ES-I3 (cell line): Measurements from ENCODE around the gene FGF19.

Experiments
- H3K36me3 ChIP-seq: 2 replicates; pipeline ENCODE4 v1.6.1; 2013; ENCODE audit warnings: mild to moderate bottlenecking, low read length, control low read depth, moderate library complexity; ENCODE audit not compliant: insufficient read depth
- H3K4me1 ChIP-seq: 2 replicates; pipeline ENCODE4 v1.6.1; 2013; ENCODE audit warnings: mild to moderate bottlenecking, control low read depth, low read length; ENCODE audit not compliant: insufficient read depth
- H3K9ac ChIP-seq: 2 replicates; pipeline ENCODE4 v1.6.1; 2013; ENCODE audit warnings: low read depth, mild to moderate bottlenecking, low read length, moderate library complexity
- H3K9me3 ChIP-seq: 2 replicates; pipeline ENCODE4 v1.6.1; 2013; ENCODE audit warnings: mild to moderate bottlenecking, low read length, moderate library complexity; ENCODE audit not compliant: control insufficient read depth, insufficient read depth

The FGF19 gene

GRCh38 chr11:69654660-69655478 is 49.0 kb downstream of the FGF19 start:
- Histone ChIP-seq H3K36me3 (peaks cover 11% of the 10 kb centered on the region), H3K4me1 (peaks cover 17% of the 10 kb centered on the region), H3K9me3 (no peaks in the 10 kb centered on the region), H3K9ac (no peak overlapping the region)

- H3K9ac ChIP-seq, result no peak overlapping the region
- peaks cover 17% of the 10 kb centered on the region for H3K4me1 ChIP-seq
- H3K36me3 ChIP-seq, result peaks cover 15% of the 10 kb centered on the region
- H3K9me3 ChIP-seq, result no peaks in the 10 kb centered on the region
These were observed 49.7 kb downstream of the FGF19 start for GRCh38 chr11:69654001-69654659.

DNA sequence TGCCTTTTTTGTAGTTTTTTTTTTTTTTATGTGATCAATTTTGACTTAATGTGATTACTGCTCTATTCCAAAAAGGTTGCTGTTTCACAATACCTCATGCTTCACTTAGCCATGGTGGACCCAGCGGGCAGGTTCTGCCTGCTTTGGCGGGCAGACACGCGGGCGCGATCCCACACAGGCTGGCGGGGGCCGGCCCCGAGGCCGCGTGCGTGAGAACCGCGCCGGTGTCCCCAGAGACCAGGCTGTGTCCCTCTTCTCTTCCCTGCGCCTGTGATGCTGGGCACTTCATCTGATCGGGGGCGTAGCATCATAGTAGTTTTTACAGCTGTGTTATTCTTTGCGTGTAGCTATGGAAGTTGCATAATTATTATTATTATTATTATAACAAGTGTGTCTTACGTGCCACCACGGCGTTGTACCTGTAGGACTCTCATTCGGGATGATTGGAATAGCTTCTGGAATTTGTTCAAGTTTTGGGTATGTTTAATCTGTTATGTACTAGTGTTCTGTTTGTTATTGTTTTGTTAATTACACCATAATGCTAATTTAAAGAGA is 50.3 kb downstream of the FGF19 start:
- peaks cover 13% of the 10 kb centered on the region for H3K4me1 ChIP-seq
- no peaks in the 10 kb centered on the region for H3K9me3 ChIP-seq
- no peak overlapping the region for H3K9ac ChIP-seq
- peaks cover 15% of the 10 kb centered on the region for H3K36me3 ChIP-seq

DNA sequence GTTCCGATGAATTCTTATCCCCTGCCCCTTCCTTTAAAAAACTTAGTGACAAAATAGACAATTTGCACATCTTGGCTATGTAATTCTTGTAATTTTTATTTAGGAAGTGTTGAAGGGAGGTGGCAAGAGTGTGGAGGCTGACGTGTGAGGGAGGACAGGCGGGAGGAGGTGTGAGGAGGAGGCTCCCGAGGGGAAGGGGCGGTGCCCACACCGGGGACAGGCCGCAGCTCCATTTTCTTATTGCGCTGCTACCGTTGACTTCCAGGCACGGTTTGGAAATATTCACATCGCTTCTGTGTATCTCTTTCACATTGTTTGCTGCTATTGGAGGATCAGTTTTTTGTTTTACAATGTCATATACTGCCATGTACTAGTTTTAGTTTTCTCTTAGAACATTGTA is 50.8 kb downstream of the FGF19 start:
- Histone ChIP-seq H3K4me1 (peaks cover 8% of the 10 kb centered on the region; the same call in 1 of the 2 replicates), H3K9me3 (no peaks in the 10 kb centered on the region), H3K36me3 (peaks cover 15% of the 10 kb centered on the region), H3K9ac (no peak overlapping the region)

DNA sequence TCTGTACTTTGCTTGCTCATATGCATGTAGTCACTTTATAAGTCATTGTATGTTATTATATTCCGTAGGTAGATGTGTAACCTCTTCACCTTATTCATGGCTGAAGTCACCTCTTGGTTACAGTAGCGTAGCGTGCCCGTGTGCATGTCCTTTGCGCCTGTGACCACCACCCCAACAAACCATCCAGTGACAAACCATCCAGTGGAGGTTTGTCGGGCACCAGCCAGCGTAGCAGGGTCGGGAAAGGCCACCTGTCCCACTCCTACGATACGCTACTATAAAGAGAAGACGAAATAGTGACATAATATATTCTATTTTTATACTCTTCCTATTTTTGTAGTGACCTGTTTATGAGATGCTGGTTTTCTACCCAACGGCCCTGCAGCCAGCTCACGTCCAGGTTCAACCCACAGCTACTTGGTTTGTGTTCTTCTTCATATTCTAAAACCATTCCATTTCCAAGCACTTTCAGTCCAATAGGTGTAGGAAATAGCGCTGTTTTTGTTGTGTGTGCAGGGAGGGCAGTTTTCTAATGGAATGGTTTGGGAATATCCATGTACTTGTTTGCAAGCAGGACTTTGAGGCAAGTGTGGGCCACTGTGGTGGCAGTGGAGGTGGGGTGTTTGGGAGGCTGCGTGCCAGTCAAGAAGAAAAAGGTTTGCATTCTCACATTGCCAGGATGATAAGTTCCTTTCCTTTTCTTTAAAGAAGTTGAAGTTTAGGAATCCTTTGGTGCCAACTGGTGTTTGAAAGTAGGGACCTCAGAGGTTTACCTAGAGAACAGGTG is 51.8 kb downstream of the FGF19 start:
- no peak overlapping the region for H3K9ac ChIP-seq
- peaks cover 19% of the 10 kb centered on the region for H3K36me3 ChIP-seq
- no peaks in the 10 kb centered on the region for H3K9me3 ChIP-seq
- no peaks in the 10 kb centered on the region for H3K4me1 ChIP-seq

DNA sequence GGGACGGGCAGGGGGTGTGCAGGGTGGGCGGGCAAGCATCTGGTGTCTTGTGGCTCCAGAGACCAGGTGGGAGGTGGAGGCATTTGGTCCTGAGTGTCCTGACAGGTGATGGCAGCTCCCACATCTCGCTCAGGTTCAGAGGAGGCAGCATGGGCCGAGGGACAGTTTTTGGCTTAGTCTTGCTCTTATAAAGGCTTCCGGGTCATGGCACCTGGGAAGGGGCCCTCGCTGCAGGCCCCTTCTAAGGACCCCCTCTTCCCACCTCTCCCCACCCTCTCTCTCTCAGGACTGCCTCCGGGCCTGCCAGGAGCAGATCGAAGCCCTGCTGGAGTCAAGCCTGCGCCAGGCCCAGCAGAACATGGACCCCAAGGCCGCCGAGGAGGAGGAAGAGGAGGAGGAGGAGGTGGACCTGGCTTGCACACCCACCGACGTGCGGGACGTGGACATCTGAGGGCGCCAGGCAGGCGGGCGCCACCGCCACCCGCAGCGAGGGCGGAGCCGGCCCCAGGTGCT is 52.9 kb downstream of the FGF19 start:
- Histone ChIP-seq H3K9ac (no peak overlapping the region), H3K36me3 (peaks cover 19% of the 10 kb centered on the region), H3K4me1 (no peaks in the 10 kb centered on the region; the same call in 1 of the 2 replicates), H3K9me3 (no peaks in the 10 kb centered on the region)

- Histone ChIP-seq H3K4me1 (no peaks in the 10 kb centered on the region; the same call in 1 of the 2 replicates), H3K9me3 (no peaks in the 10 kb centered on the region), H3K36me3 (peaks cover 19% of the 10 kb centered on the region), H3K9ac (no peak overlapping the region)
These were observed 53.6 kb downstream of the FGF19 start for GRCh38 chr11:69650081-69650831.

- no peaks in the 10 kb centered on the region for H3K9me3 ChIP-seq
- no peaks in the 10 kb centered on the region; the same call in 1 of the 2 replicates for H3K4me1 ChIP-seq
- peaks cover 24% of the 10 kb centered on the region for H3K36me3 ChIP-seq
- no peak overlapping the region for H3K9ac ChIP-seq
These were observed 54.3 kb downstream of the FGF19 start for GRCh38 chr11:69649576-69649900.

DNA sequence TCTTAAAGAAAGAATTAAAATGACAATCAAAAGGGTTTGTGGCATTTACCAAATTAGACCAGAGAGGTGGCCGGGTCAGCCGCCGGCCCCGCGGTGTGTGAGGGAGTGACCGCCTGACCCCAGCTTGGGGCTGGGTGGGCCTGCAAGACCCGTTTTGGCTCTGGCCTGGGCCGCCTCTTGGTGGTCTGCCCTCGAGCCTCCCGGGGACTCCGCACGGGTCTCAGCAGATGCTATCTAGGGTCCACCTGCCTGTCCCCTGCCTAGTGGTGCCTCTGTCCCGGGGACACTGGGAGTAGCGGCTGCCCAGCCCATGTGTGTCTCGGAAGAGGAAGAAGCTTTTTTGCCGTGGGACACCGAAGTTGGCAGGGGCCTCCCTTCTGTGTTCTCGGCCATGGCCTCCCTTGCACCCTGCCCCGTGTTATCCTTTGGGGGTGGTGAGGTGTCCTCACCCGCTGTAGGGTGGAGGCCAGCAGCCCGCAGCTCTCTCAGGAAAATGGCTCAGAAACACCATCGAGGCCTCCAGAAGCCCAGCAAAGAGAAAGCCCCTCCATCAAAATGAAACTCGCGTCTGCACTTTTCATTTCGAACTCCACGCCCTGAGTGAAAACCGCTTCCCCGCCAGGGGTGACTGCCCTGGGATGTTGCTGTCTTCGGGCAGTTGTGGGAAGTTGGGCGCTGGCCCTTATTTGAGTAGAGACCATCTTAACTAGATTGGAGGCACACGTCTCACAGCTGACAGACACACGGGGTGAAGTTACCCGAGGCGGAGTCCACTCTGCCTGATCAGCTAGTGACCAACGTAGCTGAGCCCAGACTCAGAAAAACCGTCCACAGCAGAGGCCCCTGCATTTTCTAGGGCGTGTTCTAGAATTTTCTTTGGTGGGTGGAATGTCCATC is 54.9 kb downstream of the FGF19 start:
- Histone ChIP-seq H3K36me3 (peaks cover 25% of the 10 kb centered on the region), H3K9me3 (no peaks in the 10 kb centered on the region), H3K9ac (no peak overlapping the region), H3K4me1 (peaks cover 2% of the 10 kb centered on the region; the same call in 1 of the 2 replicates)
